Mammary epithelial cell (primary cell): ENCODE measurements around the gene KLHL17.

ENCODE experiments used
- CTCF ChIP-seq, 2 donors: IDR thresholded peaks in 1 of 2; conservative IDR thresholded peaks in 1 of 2; 2 replicates each; pipeline ENCODE4 v1.5.1; 2011 to 2012; ENCODE audit warnings: inconsistent platforms in 2 of 2, low read length in 2 of 2, mild to moderate bottlenecking in 2 of 2, control low read depth in 1 of 2, low read depth in 1 of 2; ENCODE audit not compliant: insufficient read depth in 1 of 2; ENCODE audit errors: extremely low read depth in 1 of 2
- EZH2 ChIP-seq: IDR thresholded peaks from 2 replicates; pipeline ENCODE4 v1.6.1; 2012; ENCODE audit warnings: low read length, inconsistent platforms, borderline replicate concordance

GRCh38 chr1:999725-1000356 is 39.5 kb downstream of the KLHL17 start, which contains the start of gene HES4:
- TF ChIP-seq CTCF (conservative IDR thresholded peaks at IDR 0.05 in 1 of 2, IDR thresholded peaks at IDR 0.05 in 1 of 2; ENCODE audit: extremely low read depth in 1 of 2, insufficient read depth in 1 of 2, low read depth in 1 of 2, low read length in 2 of 2) (no peak), EZH2 (no peak)
